Nephron (organoid): ENCODE results near the gene CLVS2.

Experiments
- H3K27ac Mint-ChIP-seq, 3 experiments: 2 replicates each; pipeline ENCODE4 v1.8.0; 2020; ENCODE audit warnings: mixed read lengths in 3 of 3, mild to moderate bottlenecking in 2 of 3, moderate library complexity in 1 of 3
- H3K27me3 Mint-ChIP-seq: 2 replicates; pipeline ENCODE4 v1.8.0; 2021; ENCODE audit warnings: low read depth, mild to moderate bottlenecking, moderate library complexity, mixed read lengths
- H3K36me3 Mint-ChIP-seq: 2 replicates; pipeline ENCODE4 v1.8.0; 2020; ENCODE audit warnings: low read depth, mixed read lengths
- H3K4me1 Mint-ChIP-seq: 2 replicates; pipeline ENCODE4 v1.8.0; 2020; ENCODE audit warnings: mixed read lengths
- H3K4me3 Mint-ChIP-seq, 3 experiments: 2 replicates each; pipeline ENCODE4 v1.8.0; 2020; ENCODE audit warnings: mild to moderate bottlenecking in 3 of 3, mixed read lengths in 3 of 3, moderate library complexity in 2 of 3
- H3K9me3 Mint-ChIP-seq: 2 replicates; pipeline ENCODE4 v1.8.0; 2020; ENCODE audit warnings: mixed read lengths
- TF ChIP-seq, protein P1 (sequence below), 3 experiments: fragments of 200-600 bp; sonication (generic); IDR thresholded peaks; one replicate each; pipeline ENCODE4 v1.5.0; 2021; ENCODE audit warnings: antibody characterized with exemption in 3 of 3; ENCODE audit not compliant: unreplicated experiment in 3 of 3

The CLVS2 gene

DNA sequence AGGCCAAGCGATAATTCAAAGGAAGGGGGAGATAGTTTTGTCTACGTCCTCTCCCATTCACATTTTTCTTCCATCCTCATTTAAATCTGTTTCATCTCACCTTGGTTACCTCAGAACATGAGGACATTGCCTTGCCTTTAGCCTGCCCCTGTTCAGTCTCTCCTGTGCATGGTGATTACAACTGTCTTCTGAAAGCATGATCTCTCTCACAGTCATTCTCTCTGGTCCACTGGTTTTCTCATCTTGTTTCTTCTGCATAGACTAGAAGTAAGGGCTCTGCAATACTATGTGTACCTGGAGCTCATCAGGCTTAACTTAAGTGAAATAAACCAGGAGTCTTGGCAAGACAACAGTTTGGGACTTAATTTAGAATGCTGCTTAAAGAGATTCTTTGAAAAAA, 31.4 kb downstream of the CLVS2 start:
- Mint-ChIP-seq H3K27ac (no peak overlapping the region), H3K4me1 (no peaks in the 10 kb centered on the region), H3K9me3 (no peaks in the 10 kb centered on the region), H3K27me3 (no peaks in the 10 kb centered on the region), H3K36me3 (no peaks in the 10 kb centered on the region), H3K4me3 (no peak overlapping the region)
- TF ChIP-seq, protein P1, sequence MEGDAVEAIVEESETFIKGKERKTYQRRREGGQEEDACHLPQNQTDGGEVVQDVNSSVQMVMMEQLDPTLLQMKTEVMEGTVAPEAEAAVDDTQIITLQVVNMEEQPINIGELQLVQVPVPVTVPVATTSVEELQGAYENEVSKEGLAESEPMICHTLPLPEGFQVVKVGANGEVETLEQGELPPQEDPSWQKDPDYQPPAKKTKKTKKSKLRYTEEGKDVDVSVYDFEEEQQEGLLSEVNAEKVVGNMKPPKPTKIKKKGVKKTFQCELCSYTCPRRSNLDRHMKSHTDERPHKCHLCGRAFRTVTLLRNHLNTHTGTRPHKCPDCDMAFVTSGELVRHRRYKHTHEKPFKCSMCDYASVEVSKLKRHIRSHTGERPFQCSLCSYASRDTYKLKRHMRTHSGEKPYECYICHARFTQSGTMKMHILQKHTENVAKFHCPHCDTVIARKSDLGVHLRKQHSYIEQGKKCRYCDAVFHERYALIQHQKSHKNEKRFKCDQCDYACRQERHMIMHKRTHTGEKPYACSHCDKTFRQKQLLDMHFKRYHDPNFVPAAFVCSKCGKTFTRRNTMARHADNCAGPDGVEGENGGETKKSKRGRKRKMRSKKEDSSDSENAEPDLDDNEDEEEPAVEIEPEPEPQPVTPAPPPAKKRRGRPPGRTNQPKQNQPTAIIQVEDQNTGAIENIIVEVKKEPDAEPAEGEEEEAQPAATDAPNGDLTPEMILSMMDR (IDR thresholded peaks at IDR 0.05; ENCODE audit: unreplicated experiment in 3 of 3), result no peak

DNA sequence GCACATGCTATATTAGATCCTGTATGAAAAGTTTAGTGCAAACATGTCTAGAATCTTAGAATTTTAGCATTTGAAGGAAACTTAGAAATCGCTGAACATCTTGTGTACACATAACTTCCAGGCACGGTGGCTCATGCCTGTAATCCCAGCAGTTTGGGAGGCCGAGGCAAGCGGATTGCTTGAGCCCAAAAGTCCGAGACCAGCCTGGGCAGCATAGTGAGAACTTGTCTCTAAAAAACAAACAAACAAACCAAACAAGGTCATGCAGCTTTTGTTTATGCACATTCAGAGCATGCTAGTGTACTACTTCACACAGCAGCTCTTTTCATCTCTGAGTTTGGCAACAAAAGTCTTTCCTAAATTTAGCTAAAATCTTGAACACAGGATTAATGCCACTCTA, 32.2 kb downstream of the CLVS2 start:
- Mint-ChIP-seq H3K27me3 (no peaks in the 10 kb centered on the region), H3K9me3 (no peaks in the 10 kb centered on the region), H3K36me3 (no peaks in the 10 kb centered on the region), H3K27ac (no peak overlapping the region), H3K4me3 (no peak overlapping the region), H3K4me1 (no peaks in the 10 kb centered on the region)
- TF ChIP-seq, protein P1 (IDR thresholded peaks at IDR 0.05; ENCODE audit: unreplicated experiment in 3 of 3), result no peak

DNA sequence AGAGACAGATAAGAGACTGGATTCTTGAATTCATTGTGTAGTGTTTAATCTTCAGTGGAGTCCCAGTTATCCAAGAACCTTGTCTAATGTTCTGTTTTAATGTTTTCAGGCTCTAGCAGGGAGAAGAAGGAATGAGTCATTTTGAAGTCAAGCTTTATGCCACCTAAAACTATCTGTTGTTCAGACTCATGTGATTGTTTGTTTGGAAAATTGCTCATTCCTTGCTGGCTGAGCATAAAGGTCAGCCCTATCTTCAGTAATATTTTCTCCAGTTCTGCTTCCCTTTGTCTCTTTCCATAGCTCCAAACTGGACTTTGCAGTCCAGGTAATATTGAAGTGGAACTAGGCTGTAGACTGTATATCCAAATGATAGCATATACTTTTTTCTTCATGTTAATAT, 34.2 kb downstream of the CLVS2 start:
- no peaks in the 10 kb centered on the region for H3K36me3 Mint-ChIP-seq
- H3K4me1 Mint-ChIP-seq, result no peaks in the 10 kb centered on the region
- no peaks in the 10 kb centered on the region for H3K9me3 Mint-ChIP-seq
- TF ChIP-seq, protein P1 (IDR thresholded peaks at IDR 0.05; ENCODE audit: unreplicated experiment in 3 of 3), result no peak
- no peak overlapping the region for H3K4me3 Mint-ChIP-seq
- H3K27ac Mint-ChIP-seq, result no peak overlapping the region
- no peaks in the 10 kb centered on the region for H3K27me3 Mint-ChIP-seq

DNA sequence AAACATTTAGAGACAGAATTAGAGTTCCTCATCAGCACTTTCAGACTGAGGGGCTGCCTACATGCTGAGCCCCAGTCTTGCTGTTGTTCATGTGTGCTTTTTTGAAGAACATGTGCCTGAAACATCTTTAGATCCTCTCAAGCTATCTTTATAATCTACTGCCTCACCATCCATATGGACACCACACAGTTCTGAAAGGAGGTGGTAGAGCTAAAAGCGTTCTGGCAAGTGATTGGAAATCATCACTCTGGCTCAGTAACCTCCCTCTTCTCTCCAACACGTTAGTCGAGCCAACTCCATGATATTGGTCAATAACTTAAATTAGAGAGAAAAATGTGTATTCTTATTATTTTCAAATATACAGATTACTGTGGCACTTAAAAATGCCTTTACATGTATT, 40.6 kb downstream of the CLVS2 start:
- no peak overlapping the region for H3K27ac Mint-ChIP-seq
- TF ChIP-seq, protein P1 (IDR thresholded peaks at IDR 0.05; ENCODE audit: unreplicated experiment in 3 of 3), result no peak
- H3K27me3 Mint-ChIP-seq, result peaks cover 4% of the 10 kb centered on the region
- H3K9me3 Mint-ChIP-seq, result no peaks in the 10 kb centered on the region
- no peaks in the 10 kb centered on the region for H3K4me1 Mint-ChIP-seq
- H3K36me3 Mint-ChIP-seq, result no peaks in the 10 kb centered on the region
- H3K4me3 Mint-ChIP-seq, result no peak overlapping the region

DNA sequence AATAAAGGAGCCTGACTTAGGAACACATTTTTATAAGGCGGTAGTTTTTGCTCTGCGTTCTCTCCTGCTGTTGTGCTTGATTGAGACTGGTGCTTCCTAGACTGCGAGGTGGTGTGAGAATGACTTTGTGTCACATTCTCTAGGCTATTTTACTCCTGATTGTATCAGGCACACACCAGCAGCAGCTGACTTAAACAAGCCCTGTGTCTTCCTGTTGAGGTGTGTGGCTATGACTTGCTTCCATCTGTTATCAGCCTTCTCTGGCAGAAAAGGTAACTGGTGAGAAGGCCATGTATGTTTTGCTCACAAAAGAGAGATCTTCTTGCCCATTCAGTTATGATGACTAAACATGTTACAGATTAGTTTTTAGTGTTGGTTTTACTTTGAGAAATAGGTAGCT, 43.4 kb downstream of the CLVS2 start:
- TF ChIP-seq, protein P1 (IDR thresholded peaks at IDR 0.05; ENCODE audit: unreplicated experiment in 3 of 3), result no peak
- Mint-ChIP-seq H3K36me3 (no peaks in the 10 kb centered on the region), H3K4me1 (no peaks in the 10 kb centered on the region), H3K9me3 (no peaks in the 10 kb centered on the region), H3K4me3 (no peak overlapping the region), H3K27me3 (peaks cover 4% of the 10 kb centered on the region), H3K27ac (no peak overlapping the region)

DNA sequence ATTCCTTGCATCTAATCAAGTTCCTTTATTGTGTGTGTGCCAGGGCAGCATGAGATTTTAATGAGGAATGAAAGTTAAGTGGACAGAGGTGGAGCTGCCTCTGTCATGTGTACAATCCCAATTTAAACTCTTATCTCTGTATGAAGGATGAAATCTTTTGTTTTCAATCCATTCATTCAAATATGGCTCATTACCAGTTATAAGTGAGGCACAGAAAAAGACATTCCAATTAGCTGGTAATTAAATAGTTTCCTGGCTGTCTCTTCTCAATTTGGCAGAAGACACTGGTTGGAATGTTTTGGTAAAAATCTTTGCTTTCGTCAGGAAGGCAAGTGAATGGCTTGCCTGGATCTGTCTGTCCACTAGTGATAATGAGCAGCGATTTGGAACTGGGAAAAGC, 46.4 kb downstream of the CLVS2 start:
- no peaks in the 10 kb centered on the region for H3K36me3 Mint-ChIP-seq
- H3K27me3 Mint-ChIP-seq, result peaks cover 4% of the 10 kb centered on the region
- TF ChIP-seq, protein P1 (IDR thresholded peaks at IDR 0.05; ENCODE audit: unreplicated experiment in 3 of 3), result no peak
- no peaks in the 10 kb centered on the region for H3K9me3 Mint-ChIP-seq
- H3K4me1 Mint-ChIP-seq, result no peaks in the 10 kb centered on the region
- H3K27ac Mint-ChIP-seq, result no peak overlapping the region
- H3K4me3 Mint-ChIP-seq, result no peak overlapping the region
